Bronchial epithelial cell (primary cell): ENCODE measurements around the gene JAM2. TPM values are rescaled to one million over a fixed set of nuclear protein-coding genes. Genes with fewer than 3 reads are reported as not detected.

Experiments used
- DNase-seq: peaks from one replicate; pipeline ENCODE4 v3.0.0-alpha.2; 2010; ENCODE audit warnings: low read depth
- FAIRE-seq: peaks from 2 replicates; lab custom pipeline; 2011; peaks lifted over from hg19 to GRCh38; lab: Jason Lieb, UNC
- H3K27me3 ChIP-seq: 2 replicates; pipeline ENCODE4 v1.5.1; 2011; ENCODE audit warnings: low read length; ENCODE audit not compliant: control insufficient read depth, insufficient read depth
- H3K36me3 ChIP-seq: 2 replicates; pipeline ENCODE4 v1.5.1; 2011; ENCODE audit warnings: low read length; ENCODE audit not compliant: control insufficient read depth, insufficient read depth
- H3K4me3 ChIP-seq: 2 replicates; pipeline ENCODE4 v1.5.1; 2011; ENCODE audit warnings: mild to moderate bottlenecking, low read depth, low read length, control low read depth
- CTCF ChIP-seq: IDR thresholded peaks from 2 replicates; pipeline ENCODE4 v1.5.1; 2011; ENCODE audit warnings: mild to moderate bottlenecking, moderate library complexity, low read length, control low read depth, inconsistent platforms; ENCODE audit not compliant: insufficient read depth, severe bottlenecking
- total RNA-seq: library from RNA; depleted of rRNA; stranded (reverse); fragments of >200 nt; gene quantifications from 2 replicates; pipeline ENCODE4 v1.2.1, GENCODE V29; 2014

The JAM2 gene
- total RNA-seq, 1 donor from 2014 or later: under 0.01 TPM

- H3K27me3 ChIP-seq: peaks cover 17% of the 10 kb centered on the region
- TF ChIP-seq CTCF: no peak
- DNase-seq (no peak), FAIRE-seq (no peak)
- no peaks in the 10 kb centered on the region for H3K36me3 ChIP-seq
- H3K4me3 ChIP-seq: no peak overlapping the region
Measured at GRCh38 chr21:25640202-25640942, 1.3 kb downstream of the JAM2 start.

- DNase-seq (no peak), FAIRE-seq (no peak)
- no peak for TF ChIP-seq CTCF
- Histone ChIP-seq H3K4me3 (no peak overlapping the region), H3K27me3 (peaks cover 17% of the 10 kb centered on the region), H3K36me3 (no peaks in the 10 kb centered on the region)
Measured at GRCh38 chr21:25640943-25641292, 1.9 kb downstream of the JAM2 start.

GRCh38 chr21:25643486-25643885 is 4.4 kb downstream of the JAM2 start:
- Histone ChIP-seq H3K36me3 (no peaks in the 10 kb centered on the region), H3K27me3 (peaks cover 14% of the 10 kb centered on the region), H3K4me3 (no peak overlapping the region)
- FAIRE-seq (no peak), DNase-seq (no peak)
- no peak for TF ChIP-seq CTCF

GRCh38 chr21:25646474-25646873 is 7.4 kb downstream of the JAM2 start:
- DNase-seq (no peak), FAIRE-seq (no peak)
- TF ChIP-seq CTCF: no peak

GRCh38 chr21:25647647-25648046 is 8.6 kb downstream of the JAM2 start:
- FAIRE-seq (no peak), DNase-seq (no peak)
- H3K27me3 ChIP-seq: no peaks in the 10 kb centered on the region
- TF ChIP-seq CTCF: no peak
- H3K4me3 ChIP-seq: no peak overlapping the region
- H3K36me3 ChIP-seq: no peaks in the 10 kb centered on the region

More at GRCh38 chr21:25646474-25646873, 7.4 kb downstream of the JAM2 start:
- H3K36me3 ChIP-seq: no peaks in the 10 kb centered on the region
- no peaks in the 10 kb centered on the region for H3K27me3 ChIP-seq
- no peak overlapping the region for H3K4me3 ChIP-seq

GRCh38 chr21:25649146-25649545 is 10.1 kb downstream of the JAM2 start:
- Histone ChIP-seq H3K27me3 (no peaks in the 10 kb centered on the region), H3K36me3 (no peaks in the 10 kb centered on the region), H3K4me3 (no peak overlapping the region)
- no peak for TF ChIP-seq CTCF
- FAIRE-seq: no peak
- peak; percentile 27 for DNase-seq
